Endothelial cell of umbilical vein (primary cell): ENCODE data around the gene PNPLA1. TPM values are rescaled to one million over a fixed set of nuclear protein-coding genes. Genes with fewer than 3 reads are reported as not detected.

Experiments used
- BruUV-seq: library from RNA; stranded (reverse); fragments of 400-500 nt; replicated peaks from 2 replicates; lab custom pipeline; 2021; lab: Mats Ljungman, UMichigan
- CTCF ChIA-PET: fragments of 300-600, 350-600 bp; sonication (Branson Sonifier 250); formaldehyde crosslinking; loops from one replicate; lab custom pipeline; 2021; ENCODE audit warnings: antibody characterized with exemption, inconsistent platforms; lab: Charles Lee
- POLR2A ChIA-PET: fragments of 300-600, 350-600 bp; sonication (Branson Sonifier 250); formaldehyde crosslinking; loops from one replicate; lab custom pipeline; 2021; ENCODE audit warnings: antibody characterized with exemption, inconsistent platforms; lab: Charles Lee
- DNase-seq: peaks from one replicate; pipeline ENCODE4 v3.0.0-alpha.2; 2011; ENCODE audit warnings: low read depth, low spot score
- FAIRE-seq: peaks from 2 replicates; lab custom pipeline; 2011; peaks lifted over from hg19 to GRCh38; lab: Jason Lieb, UNC
- H2AFZ ChIP-seq: 2 replicates; pipeline ENCODE4 v1.6.0; 2012; ENCODE audit warnings: low read depth, low read length, control low read depth, inconsistent platforms
- H3K27ac ChIP-seq: 2 replicates; pipeline ENCODE4 v1.5.1; 2011; ENCODE audit warnings: low read depth, mild to moderate bottlenecking, control low read depth, low read length, moderate library complexity; ENCODE audit not compliant: insufficient read depth
- H3K27me3 ChIP-seq, 2 experiments: 2 replicates each; pipeline versions ENCODE4 v1.6.0 to v1.6.1; 2011; ENCODE audit warnings: low read length in 2 of 2, mixed read lengths in 1 of 2; ENCODE audit not compliant: control insufficient read depth in 2 of 2, insufficient read depth in 2 of 2
- H3K36me3 ChIP-seq, 2 experiments: 2 replicates in 1 of 2; 3 replicates in 1 of 2; pipeline ENCODE4 v1.5.1; 2011; ENCODE audit warnings: low read length in 2 of 2, mild to moderate bottlenecking in 1 of 2, moderate library complexity in 1 of 2; ENCODE audit not compliant: control insufficient read depth in 2 of 2, insufficient read depth in 2 of 2; ENCODE audit errors: extremely low read depth in 1 of 2
- H3K4me1 ChIP-seq: 3 replicates; pipeline ENCODE4 v1.5.1; 2011; ENCODE audit warnings: mild to moderate bottlenecking, low read length; ENCODE audit not compliant: control insufficient read depth, insufficient read depth; ENCODE audit errors: extremely low read depth
- H3K4me2 ChIP-seq: 2 replicates; pipeline ENCODE4 v1.6.1; 2011; ENCODE audit warnings: low read length, control low read depth, mixed read lengths; ENCODE audit not compliant: insufficient read depth
- H3K4me3 ChIP-seq, 3 experiments: fragments of 200-600 bp in 1 of 3; sonication (generic), shearing (Covaris generic) in 1 of 3; replicated peaks in 1 of 3; 2 replicates each; pipeline ENCODE4 v1.5.1; 2011 to 2016; ENCODE audit warnings: control low read depth in 3 of 3, low read length in 3 of 3, mild to moderate bottlenecking in 2 of 3, inconsistent platforms in 1 of 3, low read depth in 1 of 3, moderate library complexity in 1 of 3; ENCODE audit not compliant: insufficient read depth in 1 of 3
- H3K79me2 ChIP-seq: 2 replicates; pipeline ENCODE4 v1.6.0; 2012; ENCODE audit warnings: low read length, inconsistent platforms; ENCODE audit not compliant: control insufficient read depth, insufficient read depth
- H3K9ac ChIP-seq: replicated peaks from 2 replicates; pipeline ENCODE3; 2011; ENCODE audit warnings: low read length, control low read depth; ENCODE audit not compliant: insufficient read depth; ENCODE audit errors: extremely low read depth
- H3K9me1 ChIP-seq: replicated peaks from 3 replicates; pipeline ENCODE4 v1.6.0; 2011; ENCODE audit warnings: mild to moderate bottlenecking, low read length; ENCODE audit not compliant: control insufficient read depth, insufficient read depth; ENCODE audit errors: extremely low read depth
- H3K9me3 ChIP-seq: replicated peaks from 2 replicates; pipeline ENCODE4 v1.5.1; 2012; ENCODE audit warnings: low read length, inconsistent platforms; ENCODE audit not compliant: control insufficient read depth, insufficient read depth
- H4K20me1 ChIP-seq: replicated peaks from 2 replicates; pipeline ENCODE3; 2011; ENCODE audit warnings: mild to moderate bottlenecking, low read length; ENCODE audit not compliant: control insufficient read depth, insufficient read depth; ENCODE audit errors: extremely low read depth
- CTCF ChIP-seq, 2 donors: IDR thresholded peaks; 1 replicate in 1 of 2; 2 replicates in 1 of 2; pipeline ENCODE4 v1.5.1; 2011; ENCODE audit warnings: low read length in 2 of 2, mild to moderate bottlenecking in 2 of 2, moderate library complexity in 2 of 2, control low read depth in 1 of 2, inconsistent platforms in 1 of 2, low read depth in 1 of 2; ENCODE audit not compliant: insufficient read depth in 1 of 2; ENCODE audit errors: extremely low read depth in 1 of 2
- EZH2 ChIP-seq: IDR thresholded peaks from 2 replicates; pipeline ENCODE4 v1.6.1; 2012; ENCODE audit warnings: borderline replicate concordance, low read depth, mild to moderate bottlenecking, moderate library complexity, low read length, inconsistent platforms; ENCODE audit not compliant: severe bottlenecking
- FOS ChIP-seq: IDR thresholded peaks from 2 replicates; pipeline ENCODE4 v1.6.1; 2011; ENCODE audit warnings: mild to moderate bottlenecking, low read length, moderate library complexity, borderline replicate concordance; ENCODE audit not compliant: insufficient read depth
- GATA2 ChIP-seq: IDR thresholded peaks from 2 replicates; pipeline ENCODE4 v1.7.0; 2011; ENCODE audit warnings: low read depth, mild to moderate bottlenecking, moderate library complexity, mixed read lengths, low read length; ENCODE audit not compliant: insufficient read length, insufficient read depth
- JUN ChIP-seq: IDR thresholded peaks from 2 replicates; pipeline ENCODE4 v1.6.1; 2011; ENCODE audit warnings: borderline replicate concordance, low read depth; ENCODE audit not compliant: insufficient read length, insufficient read depth
- MAX ChIP-seq: IDR thresholded peaks from 2 replicates; pipeline ENCODE4 v1.6.1; 2011; ENCODE audit not compliant: insufficient read depth, insufficient read length
- MYC ChIP-seq: IDR thresholded peaks from one replicate; pipeline ENCODE4 v1.6.1; 2011; ENCODE audit warnings: mild to moderate bottlenecking, low read depth, low read length
- POLR2A ChIP-seq: IDR thresholded peaks from 2 replicates; pipeline ENCODE4 v1.6.1; 2012; ENCODE audit warnings: low read depth, mild to moderate bottlenecking, control low read depth, low read length
- POLR2AphosphoS5 ChIP-seq: IDR thresholded peaks from 2 replicates; pipeline ENCODE4 v1.6.1; 2012; ENCODE audit warnings: low read depth, mild to moderate bottlenecking, control low read depth, low read length, moderate library complexity; ENCODE audit not compliant: insufficient read depth
- dilution Hi-C: fragments of 300-500 bp; cut with MboI; formaldehyde crosslinking; loops from one replicate; pipeline ENCODE4 v1.15.0; 2019; ENCODE audit warnings: low sequenced_read_pairs; ENCODE audit not compliant: extremely low pct_ligation_motif_present
- intact Hi-C: fragments of 100-400 bp; cut with micrococcal nuclease; formaldehyde crosslinking; loops from one replicate; pipeline ENCODE4 v1.10.0; 2022
- polyA plus RNA-seq, 4 experiments: library from polyadenylated mRNA; depleted of rRNA in 3 of 4; stranded (reverse) in 3 of 4; unstranded in 1 of 4; fragments of >200 nt; gene quantifications; 2 replicates each; pipeline versions ENCODE4 v1.2.1 to v1.2.3, GENCODE V29; 2011 to 2012; ENCODE audit warnings: missing spikeins in 1 of 4
- total RNA-seq: library from RNA; stranded (reverse); gene quantifications from 2 replicates; pipeline ENCODE4 v1.2.3, GENCODE V29; 2021

PNPLA1 gene
- total and polyA plus RNA-seq, 2 donors (not counting 3 experiments of a cell fraction or from before 2014, with no cell fraction given), result not detected

- DNase-seq, result no peak
- H3K4me1 ChIP-seq, result no peaks in the 10 kb centered on the region
- H3K27me3 ChIP-seq, result peaks cover 22 to 24% of the 10 kb centered on the region in 2 experiments
- no peak overlapping the region for H2AFZ ChIP-seq
- ChIA-PET CTCF (interaction anchor here (1.0 to 4.1 kb wide), 3 partner anchors 8 to 36 kb away, joined by 3 to 25 read pairs (median 4); no protein-coding TSS in a partner anchor), POLR2A (no interaction called here)
- TF ChIP-seq EZH2, result no peak
- TF ChIP-seq GATA2, result no peak
- no peak for TF ChIP-seq POLR2A
- TF ChIP-seq FOS, result no peak
- TF ChIP-seq JUN, result no peak
- no peak for TF ChIP-seq MAX
- no peak for TF ChIP-seq MYC
- no peak for TF ChIP-seq CTCF (IDR thresholded peaks at IDR 0.05; ENCODE audit: extremely low read depth in 1 of 2, insufficient read depth in 1 of 2, low read depth in 1 of 2, low read length in 2 of 2)
- no peak for TF ChIP-seq POLR2AphosphoS5
- H3K4me2 ChIP-seq, result no peak overlapping the region
- intact Hi-C loops (no loop called here), dilution Hi-C loops (no loop called here)
- H3K9ac ChIP-seq, result no peak overlapping the region
- no peaks in the 10 kb centered on the region for H4K20me1 ChIP-seq
- no peaks in the 10 kb centered on the region for H3K9me3 ChIP-seq
- no peak overlapping the region for H3K4me3 ChIP-seq
- H3K36me3 ChIP-seq, result no peaks in the 10 kb centered on the region
- no peak for FAIRE-seq
- H3K79me2 ChIP-seq, result no peaks in the 10 kb centered on the region
- no peak overlapping the region for H3K27ac ChIP-seq
- no peaks in the 10 kb centered on the region for H3K9me1 ChIP-seq
- BruUV-seq, result no TSS peak
These were observed 43.2 kb downstream of the PNPLA1 start for GRCh38 chr6:36312854-36313648.
